ENCODE measurements around the gene ASIC4. TPM values are rescaled to one million over a fixed set of nuclear protein-coding genes. Genes with fewer than 3 reads are reported as not detected.
A peak's percentile ranks its signal among the peaks of the same experiment; 100 is the strongest.

The ASIC4 gene
- total RNA-seq, 1 donor from 2014 or later, result not detected

DNA sequence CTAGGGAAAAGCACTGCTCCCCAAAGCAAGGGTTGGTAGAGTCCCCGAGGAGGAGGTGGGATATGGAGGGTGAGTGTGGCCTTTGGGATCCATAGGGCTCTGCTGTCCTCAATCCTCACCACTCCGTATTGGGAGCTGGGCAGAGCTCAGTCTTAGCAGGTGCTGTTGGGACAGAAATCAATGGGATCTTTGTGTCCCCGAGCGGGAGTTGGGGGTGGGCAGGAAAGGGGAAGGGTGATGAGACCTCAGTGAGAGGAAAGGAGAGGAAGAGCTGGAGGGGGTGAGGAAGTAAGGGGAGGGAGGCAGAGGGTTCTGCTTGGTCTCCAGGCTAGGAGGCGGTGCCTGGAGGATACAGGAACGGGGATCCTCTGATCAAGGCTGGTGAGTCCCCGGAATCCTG, 2.6 kb downstream of the ASIC4 start:
- no peak for DNase-seq

DNA sequence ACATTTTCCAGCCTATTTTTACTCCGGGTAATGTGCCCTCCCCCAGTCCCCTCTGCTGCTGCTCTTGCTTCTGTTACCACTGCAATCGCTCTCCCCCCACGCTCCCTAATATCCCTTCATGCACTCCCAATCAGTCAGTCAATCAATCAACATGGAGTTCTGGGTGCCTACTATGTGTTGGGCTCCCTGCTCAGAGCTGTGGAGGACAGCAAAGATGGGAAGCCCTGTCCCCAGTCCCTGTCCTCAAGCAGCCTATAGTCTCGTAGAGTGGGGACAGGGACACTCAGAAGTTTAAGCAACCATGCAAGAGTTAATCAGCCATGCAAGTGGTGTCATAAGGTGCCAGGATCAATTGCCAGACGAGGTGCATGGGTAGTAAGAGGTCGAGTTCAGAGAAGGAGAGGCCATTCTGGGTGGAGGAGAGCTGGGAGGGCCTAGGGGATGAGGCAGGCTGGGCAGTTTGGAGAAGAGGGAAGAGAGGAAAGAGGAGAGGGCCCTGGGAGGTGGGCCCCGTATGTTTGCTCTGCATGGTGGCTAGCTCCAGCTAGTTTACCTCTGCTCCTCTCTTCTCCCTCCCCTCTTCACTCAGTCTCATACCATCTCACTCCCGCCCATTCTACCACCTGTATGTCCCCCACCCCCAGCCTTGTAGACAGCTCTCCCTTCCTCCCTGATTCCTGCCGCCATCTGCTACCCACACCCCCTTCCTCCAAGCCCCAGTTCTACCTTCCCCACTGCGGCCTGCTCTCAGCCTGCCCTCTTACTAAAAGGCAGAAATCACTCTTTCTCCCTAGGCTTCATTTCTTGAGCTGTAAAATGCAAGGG, 3.9 kb downstream of the ASIC4 start:
- DNase-seq, result no peak

DNA sequence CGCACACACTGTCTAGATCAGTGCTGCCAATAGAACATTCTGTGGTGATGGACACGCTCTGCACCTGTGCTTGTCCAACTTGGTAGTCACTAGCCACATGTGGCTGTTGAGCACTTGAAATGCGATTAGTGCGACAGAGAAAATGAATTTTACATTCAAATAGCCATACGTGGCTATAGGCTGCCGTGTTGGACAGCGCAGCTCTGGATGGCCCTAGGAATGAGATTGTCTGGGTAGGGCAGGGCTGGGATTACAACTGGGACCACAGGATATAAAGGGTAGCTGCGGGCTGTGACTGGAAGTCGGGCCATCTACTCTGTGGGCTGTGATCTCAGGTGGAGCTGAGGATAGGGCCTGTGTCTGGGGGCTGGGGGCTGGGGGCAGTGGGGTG, 5.2 kb downstream of the ASIC4 start:
- no peak for DNase-seq

DNA sequence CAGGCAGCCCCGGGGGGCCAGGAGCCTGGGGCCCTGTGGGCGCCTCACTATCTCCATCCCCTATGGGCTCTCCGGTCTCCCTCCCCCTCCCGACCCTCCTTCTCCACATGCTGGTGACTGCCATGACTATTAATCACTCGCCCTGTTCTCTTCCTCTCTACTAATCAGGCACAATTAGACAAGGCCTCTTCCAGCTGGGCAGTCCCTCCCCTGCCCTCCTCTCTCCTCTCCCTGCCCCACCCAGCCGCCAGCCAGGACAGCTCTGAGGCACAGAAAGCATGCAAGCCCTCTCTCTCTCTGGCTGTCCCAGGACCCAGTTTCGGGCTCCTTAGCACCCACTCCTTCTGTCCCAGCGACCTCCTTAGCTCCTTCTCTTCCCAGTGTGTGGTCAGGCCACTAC, 5.8 kb downstream of the ASIC4 start:
- no peak for DNase-seq

DNA sequence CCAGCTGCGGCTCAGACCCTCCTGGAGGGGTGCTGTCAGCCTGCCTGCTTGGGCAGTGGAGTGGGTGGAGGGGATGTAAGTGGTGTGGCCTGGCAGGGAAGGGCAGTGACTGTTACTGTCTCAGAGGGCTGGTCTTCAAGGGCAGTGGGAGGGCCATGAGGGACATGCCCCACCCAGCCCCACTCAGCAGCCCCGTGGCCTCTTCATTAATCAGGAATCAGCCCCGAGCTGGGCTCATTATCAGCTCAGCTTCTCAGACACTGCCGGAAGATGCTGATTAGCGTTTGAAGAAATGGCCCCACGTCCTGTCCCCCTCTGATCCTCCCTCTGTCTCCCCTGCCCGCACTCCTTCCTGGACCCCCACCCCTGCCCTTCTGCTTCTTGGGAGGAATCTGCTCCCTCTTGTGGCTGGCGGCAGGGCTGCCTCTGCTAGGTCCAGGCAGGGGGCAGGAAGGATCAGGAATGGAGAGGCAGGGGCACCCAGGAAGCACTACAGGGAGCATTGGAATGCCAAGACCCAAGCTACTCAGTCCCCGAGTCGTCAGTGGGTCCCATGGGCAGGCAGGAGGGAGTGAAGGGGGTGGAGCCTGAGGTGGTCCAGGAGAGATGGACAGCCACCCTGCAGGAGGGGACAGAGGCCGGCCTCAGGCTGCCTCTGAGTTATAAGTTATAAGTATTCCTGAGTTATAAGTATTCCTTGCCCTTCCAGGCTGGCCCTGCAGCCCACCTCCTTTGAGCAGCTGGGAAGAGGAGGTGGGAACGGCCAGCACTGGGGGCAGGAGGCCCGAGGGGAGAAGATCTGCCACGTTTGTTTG, 7.0 kb downstream of the ASIC4 start:
- peak; percentile 40 for DNase-seq

DNA sequence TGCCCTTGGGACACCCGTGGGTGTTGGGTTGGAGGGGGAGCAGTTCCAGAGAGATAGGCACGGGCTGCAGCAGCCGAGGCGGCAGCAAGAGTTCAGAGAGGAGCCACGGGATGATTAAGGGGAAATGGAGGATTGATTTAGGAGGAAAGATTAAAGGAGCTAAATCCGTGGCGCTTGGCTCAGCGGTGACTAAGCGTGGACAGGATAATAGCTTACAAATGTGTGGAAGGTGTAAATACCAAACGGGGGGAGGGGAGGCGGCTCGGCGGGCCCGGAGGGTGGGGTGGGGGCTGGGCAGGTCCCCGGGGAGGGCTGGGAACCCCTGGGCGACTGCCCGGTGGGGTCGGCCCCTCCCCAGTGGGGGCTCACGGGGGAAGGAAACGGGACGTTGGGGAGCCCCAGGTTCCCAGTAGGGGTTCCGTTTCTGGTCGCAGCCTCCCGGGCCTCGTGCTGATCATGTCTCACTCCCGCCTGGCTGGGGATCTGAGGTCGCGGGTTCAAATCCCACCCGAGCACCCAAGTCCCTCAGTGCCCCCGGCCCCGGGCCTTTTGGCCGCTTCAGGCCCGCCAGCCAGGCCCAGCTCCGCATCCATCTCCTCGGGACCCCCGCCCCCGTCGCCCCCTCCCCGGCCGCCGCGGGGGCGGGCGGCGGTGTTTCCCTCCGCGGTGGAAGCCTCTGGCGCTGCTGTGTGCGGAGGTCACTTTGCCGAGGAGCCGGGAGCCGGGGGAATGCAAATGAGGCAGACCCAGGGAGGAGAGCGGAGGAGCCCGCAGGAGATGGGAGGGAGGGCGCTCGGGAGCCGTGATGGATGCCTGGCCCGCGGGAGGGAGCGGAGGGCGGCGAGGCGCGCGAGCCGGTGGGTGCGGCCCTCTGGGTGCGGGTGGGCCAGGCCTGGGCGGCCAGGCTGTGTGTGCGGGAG, 8.1 kb downstream of the ASIC4 start:
- DNase-seq, result peak; percentile 20

DNA sequence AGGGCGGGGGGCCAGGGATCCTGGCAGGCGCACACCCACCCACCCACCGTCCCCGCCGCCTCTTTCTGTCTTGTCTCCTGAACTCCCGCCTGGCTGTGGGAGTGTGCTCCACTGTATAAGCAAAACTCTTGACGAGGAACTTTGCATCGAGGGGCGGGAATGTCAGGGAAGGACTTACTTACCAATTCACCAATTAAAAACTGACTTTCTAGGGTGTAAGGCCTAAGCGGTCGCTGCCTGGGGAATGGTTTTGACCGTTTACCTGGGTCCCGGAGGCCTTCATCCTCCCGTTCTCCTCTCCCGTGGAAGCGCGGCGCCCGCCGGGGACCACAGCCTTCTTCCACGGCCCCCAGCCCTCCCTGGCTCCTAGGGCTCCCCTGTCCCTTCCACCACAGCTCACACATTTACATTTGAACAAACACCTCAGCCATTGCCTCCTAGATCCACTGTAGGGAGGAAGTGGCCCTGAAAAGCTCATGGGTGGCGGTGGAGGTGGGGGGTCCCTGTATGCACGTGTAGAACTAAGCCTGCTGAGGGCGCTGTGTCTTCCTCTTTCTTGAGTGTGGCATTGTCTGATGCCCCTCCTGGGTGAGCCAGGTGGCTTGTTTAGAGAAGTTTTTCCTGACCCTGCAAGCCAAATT, 8.9 kb downstream of the ASIC4 start:
- DNase-seq, result no peak

DNA sequence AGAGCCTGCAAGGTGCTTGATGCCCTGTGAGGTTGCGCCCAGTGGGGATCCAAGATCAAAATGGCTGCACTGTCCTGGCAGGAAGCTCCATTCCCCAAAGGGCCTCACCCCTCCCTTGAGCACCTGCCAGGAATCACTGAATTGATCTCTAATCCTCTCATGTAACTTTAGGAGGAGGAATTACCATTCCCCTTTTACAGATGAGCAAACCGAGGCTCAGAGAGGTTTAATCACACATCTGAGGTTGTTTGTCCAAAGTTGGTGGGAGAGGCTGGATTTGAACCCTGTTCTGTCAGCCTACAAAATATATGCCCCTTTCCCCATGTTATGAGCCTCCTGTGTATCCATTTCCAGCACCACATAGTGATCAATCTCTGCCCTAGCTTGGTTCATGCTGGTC, 10.5 kb downstream of the ASIC4 start:
- DNase-seq, result no peak

DNA sequence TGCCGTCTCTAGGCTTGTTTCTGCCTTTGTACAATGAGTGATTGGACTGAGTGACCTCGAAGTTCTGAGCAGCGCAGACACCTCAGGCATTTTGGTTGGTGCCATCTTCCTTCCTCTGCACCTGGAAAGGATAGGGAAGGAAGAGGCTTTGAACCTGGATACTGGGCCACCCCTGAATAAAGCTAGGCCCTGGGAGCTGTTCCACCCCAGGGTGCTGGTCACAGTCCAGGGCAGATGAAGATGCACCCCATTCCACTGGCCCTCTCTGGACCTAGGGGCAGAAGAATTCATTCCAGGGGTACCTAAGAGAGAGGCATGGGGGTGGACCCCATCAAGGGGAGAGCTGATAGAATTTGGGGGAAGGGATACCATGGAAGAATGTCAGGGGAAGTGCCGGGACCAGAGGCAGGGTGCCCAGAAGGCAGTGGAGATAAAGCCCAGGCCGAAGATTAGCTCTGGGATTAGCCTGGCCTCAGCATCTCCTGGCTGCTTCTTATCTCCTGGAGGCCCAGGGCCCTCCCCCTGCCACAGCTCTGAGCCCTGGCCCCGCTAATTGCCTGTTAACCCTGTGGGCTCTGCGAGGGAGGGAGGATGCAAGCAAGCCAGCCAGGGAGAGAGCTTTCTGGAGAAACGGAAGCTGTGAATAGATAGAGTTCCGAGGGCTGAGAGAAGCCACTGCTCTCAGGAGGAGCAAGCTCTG, 11.4 kb downstream of the ASIC4 start:
- no peak for DNase-seq

DNA sequence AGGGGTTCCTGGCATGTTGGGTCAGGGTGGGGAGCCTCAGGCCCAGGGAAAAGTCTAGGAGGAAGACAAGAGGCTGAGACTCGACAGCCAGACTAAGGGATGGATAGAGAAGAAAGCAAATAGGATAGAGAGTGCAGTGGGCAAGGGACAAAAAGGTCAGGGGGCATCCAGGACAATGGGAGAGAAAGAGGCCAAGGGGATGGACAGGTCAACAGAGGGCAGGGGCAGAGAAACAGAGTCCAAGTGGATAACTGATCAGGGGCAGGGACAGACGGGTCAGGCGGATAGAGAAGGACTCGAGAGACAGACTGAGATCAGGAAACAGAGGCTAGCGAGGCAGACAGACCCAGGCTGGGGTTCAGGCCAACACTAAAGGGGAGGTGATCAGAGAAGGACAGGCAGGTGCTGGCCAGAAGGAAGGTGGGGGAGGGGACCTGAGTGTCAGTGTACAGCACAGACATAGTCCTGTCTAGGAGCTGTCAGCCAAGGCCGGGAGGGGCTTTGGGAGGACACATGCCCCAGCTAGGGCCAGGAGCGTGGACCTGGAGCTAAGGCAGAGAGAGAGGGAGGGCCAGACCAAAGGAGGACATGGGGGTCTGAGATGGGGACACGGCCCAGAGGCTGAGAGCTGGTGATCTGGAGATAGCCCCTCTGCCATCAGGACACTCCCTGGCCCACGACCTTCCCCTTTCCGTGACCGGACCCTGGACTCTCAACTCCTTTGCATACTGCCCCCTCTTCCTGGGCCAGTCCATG, 12.2 kb downstream of the ASIC4 start:
- DNase-seq, result no peak

DNA sequence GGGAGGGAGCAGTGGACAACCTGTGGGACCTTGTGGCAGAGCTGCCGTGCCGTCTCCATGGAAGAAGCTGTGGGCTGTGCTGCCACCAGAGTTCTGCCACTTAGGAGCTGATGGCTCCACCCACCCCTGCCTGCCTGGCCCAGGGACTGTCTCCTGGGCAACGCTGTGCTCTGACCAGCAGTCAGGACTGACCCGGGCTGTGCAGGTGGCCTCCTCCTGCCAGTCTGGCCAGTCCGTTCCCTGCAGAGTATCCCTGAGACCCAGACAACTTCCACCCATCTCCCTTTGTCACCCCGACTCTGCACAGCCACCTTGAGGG, 12.8 kb downstream of the ASIC4 start:
- DNase-seq, result no peak

DNA sequence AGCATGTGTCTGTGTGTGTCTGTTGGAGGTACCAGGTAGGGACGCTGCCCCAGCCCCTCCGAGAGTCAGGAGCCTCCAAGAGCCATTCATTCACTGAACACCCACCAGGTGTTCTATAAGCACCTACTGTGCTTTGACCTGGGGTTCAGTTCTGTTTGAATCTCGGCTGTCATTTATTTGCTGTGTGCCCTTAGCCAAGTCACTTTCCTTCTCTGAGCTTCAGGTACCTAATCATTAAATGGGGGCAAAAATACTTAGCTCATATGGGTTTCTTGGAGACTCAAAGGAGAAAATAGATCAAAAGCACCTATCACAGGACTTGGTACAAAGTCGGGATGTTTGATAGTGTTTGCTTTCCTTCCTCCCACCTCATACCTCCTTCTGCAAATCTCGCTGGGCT, 13.2 kb downstream of the ASIC4 start:
- no peak for DNase-seq

DNA sequence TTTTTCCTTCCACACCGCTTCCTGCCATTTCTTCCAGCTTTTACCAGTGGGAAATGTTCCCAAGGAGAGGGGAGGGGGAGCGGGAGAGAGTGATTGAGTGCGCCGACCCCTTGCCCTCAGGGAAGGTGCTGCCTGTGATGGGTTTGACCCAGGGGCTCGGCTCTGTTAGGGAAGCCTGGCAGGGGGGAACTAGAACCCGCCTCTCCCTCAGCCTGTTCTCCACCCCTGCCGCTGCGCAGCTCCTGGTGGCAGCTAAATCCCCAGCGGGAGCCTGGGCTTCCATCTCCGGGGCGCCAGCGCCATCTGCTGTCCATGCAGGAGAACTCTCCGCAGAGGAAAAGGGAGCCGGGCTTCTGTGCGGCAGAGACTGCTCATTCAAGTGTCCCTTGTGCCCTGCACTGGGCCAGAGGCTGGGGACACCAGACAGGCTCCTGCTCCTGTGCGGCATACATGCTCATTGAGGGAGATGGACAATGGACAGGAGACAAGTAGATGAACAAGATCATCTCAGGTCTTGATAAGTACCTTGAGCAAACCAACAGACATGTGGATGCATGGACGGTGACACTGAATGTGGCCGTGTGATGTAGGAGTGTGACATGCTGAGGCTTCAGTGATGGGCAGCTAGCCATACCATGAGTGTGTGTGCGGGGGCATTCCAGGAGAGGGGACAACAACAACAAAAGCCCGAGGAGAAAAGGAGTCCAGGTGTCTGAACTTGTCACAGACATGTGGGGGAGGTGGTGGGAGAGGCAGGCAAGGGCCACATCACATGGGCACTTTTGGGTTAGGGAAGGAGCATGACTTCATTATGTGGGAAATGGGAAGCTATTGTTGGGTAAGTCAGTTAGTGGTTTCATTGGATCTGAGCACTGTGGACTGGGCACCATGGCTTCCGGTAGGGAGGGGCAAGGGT, 16.0 kb downstream of the ASIC4 start:
- DNase-seq, result peak; percentile 89

DNA sequence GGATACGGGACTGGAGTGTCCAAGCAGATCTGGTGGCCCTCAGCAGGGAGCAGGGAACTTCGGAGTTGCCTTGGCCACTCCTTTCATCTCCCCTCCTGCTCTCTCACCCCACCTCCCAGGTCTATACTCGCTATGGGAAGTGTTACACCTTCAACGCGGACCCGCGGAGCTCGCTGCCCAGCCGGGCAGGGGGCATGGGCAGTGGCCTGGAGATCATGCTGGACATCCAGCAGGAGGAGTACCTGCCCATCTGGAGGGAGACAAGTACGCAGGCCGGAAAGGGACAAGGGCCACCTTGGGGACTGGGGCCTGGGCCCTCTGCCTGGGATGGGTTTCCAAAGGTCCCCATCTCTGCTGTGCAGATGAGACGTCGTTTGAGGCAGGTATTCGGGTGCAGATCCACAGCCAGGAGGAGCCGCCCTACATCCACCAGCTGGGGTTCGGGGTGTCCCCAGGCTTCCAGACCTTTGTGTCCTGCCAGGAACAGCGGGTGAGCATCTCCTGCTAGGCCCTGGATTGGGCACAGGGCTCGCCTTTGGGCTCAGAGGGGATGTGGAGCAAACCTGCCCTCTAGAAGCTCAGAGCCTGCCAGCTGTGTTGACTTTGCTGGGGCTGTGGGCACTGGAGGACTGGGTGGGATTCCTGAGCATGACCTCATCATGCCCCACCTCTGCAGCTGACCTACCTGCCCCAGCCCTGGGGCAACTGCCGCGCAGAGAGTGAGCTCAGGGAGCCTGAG, 17.5 kb downstream of the ASIC4 start:
- DNase-seq, result no peak

DNA sequence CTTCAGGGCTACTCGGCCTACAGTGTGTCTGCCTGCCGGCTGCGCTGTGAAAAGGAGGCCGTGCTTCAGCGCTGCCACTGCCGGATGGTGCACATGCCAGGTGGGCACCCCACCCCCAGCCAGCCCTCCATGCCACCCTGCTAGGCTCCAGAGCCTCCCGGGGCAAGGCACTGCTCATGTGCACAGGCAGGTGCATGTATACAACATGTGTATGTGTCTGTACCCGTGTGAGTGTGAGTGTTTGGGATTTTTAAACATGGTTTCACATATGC, 18.0 kb downstream of the ASIC4 start:
- no peak for DNase-seq

DNA sequence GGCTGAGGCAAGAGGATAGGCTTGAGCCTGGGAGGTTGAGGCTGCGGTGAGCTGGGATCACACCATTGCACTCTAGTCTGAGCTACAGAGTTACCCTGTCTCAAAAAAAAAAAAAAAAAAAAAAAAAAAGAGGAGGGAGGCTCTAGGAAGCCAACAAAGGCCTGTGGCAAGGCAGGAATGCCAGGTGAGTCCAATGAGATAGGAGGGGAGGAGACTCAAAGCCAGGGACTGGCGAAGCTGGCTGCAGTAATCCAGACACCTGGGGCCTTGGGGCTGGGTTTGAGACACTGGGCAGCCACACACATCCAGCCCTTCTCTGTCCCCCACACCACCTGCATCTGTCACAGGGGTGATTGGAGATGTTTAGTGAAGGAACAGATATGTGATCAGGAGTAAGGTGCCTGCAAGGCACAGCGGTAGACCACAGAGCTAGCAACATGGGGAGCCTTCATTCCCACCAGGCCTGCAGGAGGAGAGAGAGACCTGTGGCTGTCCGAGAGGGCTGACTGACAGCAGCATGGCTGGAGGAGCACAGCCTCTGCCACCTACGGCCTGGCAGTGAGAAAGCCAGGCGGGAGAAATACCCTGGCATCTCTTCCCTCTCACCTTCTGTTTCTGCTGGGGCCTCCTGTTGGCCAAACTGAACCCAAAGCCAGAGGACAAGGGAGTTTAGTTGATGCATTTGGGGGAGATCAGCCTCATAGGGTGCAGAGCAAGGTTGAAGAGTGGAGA, 19.8 kb downstream of the ASIC4 start:
- no peak for DNase-seq

DNA sequence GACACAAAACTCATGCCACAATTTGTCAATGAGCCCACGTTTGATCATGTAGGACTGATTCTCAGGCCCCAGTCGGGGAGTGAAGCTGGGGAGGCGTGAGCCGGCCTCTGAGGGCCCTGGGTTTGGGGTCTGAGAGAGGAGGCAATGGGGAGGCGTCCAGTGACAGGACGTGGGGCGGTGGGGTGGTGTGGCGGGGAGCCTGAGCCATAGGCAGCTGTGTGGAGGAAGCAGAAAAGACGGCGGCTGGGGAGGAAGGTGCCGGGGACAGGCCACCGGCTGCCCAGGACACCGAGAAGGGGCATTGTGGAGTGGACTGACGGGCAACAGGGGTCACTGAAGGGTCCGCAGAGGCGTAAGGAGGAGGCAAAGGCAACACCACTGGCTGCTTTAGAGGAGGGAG, 22.1 kb downstream of the ASIC4 start:
- no peak for DNase-seq

DNA sequence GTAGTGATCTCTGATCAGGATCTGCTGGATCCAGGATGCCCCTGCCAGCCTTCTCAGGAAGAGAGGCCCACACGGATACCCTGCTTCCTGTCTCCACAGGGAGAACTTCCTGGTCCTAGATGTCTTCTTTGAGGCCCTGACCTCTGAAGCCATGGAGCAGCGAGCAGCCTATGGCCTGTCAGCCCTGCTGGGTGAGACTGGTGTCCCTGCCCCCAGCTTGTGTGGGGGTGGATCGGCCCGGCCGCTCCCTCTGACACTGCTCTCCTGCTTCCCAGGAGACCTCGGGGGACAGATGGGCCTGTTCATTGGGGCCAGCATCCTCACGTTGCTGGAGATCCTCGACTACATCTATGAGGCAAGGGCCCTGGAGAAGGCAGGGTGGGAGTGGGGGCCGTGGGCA, 22.7 kb downstream of the ASIC4 start:
- DNase-seq, result no peak
